Occipital lobe (tissue), 2 donors: ENCODE data around the gene CLEC2D. TPM values are rescaled to one million over a fixed set of nuclear protein-coding genes. Genes with fewer than 3 reads are reported as not detected.
"Not testable (repeated sequence)": the region's sequence is repeated elsewhere in the genome, so short reads cannot be mapped to it uniquely, and the experiment has no call there.

ENCODE experiments used
- DNase-seq: peaks from one replicate; lab custom pipeline; 2025; lab: John Stamatoyannopoulos, UW
- total RNA-seq: library from RNA; depleted of rRNA; stranded (reverse); fragments of >200 nt; gene quantifications from one replicate; pipeline ENCODE4 v1.2.3, GENCODE V29; 2014

The CLEC2D gene, protein sequence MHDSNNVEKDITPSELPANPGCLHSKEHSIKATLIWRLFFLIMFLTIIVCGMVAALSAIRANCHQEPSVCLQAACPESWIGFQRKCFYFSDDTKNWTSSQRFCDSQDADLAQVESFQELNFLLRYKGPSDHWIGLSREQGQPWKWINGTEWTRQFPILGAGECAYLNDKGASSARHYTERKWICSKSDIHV
- 11.4 TPM for total RNA-seq

DNA sequence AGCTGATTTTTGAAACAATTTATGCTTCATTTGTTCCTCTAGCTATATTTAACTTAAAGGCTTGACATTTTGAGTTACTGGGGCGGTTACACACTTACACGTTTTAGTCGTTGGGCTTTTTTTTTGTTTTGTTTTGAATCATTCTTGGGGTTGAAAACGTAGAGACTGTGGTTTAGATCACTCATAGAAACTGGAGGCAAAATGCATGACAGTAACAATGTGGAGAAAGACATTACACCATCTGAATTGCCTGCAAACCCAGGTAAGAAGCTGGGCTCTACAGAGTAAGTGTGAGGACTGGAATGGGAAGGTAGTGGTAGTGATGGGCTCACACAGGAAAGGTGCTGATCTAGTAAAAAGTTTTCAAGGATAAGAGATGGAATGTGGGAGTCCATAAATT, at the start of gene CLEC2D:
TSS of gene CLEC2D (plus strand) at position 180 of the 400 bp plus-strand sequence. CDS start at position 202, 22 bp downstream.
- no peak for DNase-seq

DNA sequence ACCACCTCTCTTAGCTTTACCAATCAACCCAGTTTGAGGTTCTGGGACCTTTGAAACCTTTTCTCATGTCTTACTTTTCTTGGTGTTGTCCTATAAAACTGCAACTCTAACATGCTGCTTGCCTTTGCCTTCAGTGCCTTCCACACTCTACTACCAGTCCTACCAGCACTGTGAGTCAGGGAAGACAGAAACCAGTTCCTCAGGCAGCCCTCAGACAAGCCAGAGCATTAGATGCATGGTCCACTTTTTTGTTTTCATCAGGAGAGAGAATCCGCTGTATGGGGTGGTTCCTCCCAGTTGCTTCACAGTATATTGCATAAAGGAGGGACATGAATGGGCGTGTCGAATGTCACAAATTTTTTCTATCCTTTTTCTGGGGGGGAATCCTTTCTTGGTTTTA, 44.5 kb upstream of the CLEC2D start:
- no peak for DNase-seq

DNA sequence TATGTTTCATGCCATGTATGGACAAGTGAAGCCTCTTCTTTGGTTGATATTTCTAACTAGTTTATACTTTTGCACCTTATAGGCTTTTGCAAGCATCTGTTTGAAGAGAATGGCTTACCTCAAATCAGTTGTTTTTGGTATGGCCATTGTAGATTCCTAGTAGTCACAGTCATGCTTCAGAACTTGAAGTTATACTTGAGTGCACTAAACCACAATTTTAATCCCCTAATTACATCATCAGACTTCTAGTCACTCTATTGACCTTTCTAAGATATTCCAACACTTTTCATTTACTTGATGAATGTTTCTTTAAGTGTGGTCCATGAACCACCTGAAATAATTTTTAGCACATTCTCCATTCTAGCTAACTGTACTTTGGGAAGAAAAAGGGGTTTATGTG, 43.2 kb upstream of the CLEC2D start:
- no peak for DNase-seq

DNA sequence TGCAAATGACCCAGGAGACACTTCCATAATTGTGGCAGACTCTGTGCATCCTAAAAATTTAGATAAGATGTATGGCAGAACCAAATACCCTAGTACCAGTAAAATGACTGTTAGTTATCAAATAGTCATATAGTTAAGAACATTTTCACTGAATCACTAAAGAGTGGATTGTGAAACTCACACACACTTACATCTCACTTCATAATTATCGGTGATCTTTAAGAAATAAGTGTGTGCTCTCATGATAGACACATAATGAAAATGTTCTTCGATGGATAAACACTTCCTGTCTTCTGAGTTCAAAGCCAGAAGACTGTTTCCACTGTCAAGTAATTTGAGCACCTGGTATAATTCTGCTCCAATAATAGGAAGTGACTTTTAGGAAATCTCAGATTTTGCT, 42.7 kb upstream of the CLEC2D start:
- DNase-seq: no peak

DNA sequence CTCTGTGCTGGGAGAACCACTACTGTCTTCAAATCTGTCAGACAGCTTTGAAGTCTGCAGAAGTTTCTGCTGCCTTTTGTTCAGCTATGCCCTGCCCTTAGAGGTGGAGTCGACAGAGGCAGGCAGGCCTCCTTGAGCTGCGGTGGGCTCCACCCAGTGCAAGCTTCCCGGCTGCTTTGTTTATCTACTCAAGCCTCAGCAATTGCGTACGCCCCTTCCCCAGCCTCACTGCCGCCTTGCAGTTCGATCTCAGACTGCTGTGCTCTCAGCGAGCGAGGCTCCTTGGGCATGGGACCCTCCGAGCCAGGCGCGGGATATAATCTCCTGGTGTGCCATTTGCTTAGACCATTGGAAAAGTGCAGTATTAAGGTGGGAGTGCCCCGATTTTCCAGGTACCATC, 36.7 kb upstream of the CLEC2D start:
- no peak for DNase-seq

DNA sequence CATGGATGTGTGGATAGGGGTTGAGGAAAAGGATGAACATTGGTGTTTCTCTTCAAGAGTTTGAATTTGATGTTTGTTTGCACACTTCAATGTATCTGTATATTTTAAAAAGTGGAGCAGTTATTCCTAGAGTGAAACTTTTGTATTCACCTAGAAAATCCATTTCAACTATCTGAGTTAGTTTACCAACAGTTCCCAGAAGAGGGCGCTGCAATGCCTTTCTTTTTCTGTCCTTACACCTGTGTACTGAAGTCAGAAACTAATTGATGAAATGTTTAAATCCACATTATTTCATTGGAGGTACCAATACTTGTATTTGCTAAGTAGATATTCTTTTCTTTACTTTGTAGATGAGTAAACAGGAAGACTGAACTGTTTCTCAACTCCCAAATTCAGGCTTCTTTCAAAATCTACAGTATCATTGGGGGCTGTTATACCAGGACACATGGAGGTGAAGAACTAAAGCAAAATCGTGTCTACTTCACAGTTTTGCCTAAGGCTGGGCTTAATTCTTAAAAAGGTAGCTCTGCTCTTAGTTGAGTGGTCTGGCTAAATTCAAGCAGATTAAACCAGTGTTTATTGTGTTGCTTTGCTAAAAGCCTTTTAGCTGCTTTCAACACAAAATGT, 35.2 kb upstream of the CLEC2D start:
- no peak for DNase-seq

DNA sequence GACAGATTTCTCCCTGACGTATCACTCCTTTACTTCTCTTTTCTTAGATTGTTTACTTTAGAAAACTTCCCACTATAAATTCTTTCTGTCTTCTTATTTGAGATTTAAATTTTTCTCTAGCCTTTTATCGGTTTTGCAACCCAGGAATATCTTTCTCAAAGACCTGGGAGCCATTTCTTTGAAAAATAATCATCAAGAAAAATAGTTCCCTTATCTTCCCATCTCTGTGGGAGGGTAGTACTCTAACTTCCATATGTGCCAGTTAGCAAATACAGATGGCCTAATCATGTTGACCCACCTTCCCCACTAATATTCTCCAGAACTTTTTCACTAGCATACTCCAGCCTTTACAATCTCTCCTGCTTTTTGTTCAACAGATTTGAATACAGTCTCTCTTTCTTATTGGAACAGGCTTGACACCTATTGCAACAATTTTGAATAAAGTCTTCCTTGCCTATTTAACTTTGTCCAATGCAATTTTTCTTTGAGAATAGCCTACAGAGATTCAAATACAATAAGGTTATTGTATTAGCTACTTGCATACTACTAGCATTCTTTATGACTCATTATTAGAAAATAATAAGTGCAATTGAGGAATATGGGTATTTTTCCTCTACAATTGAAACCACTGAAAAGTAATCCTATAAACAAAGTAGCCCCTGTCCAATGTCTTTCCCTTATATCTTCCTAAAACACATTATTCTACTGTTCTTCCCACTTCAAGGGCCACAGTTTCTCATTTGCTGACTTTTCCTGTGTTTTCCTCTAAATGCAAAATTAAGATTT, 34.4 kb upstream of the CLEC2D start:
- DNase-seq: no peak

DNA sequence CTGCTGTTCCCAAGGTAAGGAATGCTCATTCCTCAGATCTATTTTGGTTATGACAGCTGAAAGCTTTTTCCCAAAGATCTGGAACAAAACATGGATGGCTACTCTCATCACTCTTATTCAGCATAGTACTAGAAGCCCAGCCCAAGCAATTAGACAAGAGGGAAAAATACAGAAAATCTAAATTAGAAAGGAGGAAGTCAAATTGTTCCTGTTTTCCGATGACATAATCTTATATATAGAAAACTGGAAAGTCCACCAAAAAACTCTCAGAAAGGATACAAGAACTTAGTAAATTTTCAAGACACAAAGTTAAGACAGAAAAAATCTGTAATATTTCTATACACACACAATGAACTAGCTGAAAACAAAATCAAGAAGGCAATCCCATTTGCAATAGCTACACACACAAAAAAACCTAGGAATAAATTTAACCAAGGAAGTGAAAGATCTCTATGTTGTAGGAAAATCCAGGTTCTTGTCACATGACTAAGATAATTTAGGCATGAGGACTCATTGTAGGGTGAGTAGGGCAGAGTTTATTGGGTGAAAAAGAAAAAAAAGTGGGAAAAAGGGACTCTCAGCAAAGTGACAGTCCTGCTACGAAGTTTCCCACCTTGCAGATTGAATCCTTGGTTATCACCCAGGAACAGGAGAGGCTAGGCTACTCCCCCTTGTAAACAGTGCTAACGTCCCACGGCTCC, 33.2 kb upstream of the CLEC2D start:
- DNase-seq: no peak

DNA sequence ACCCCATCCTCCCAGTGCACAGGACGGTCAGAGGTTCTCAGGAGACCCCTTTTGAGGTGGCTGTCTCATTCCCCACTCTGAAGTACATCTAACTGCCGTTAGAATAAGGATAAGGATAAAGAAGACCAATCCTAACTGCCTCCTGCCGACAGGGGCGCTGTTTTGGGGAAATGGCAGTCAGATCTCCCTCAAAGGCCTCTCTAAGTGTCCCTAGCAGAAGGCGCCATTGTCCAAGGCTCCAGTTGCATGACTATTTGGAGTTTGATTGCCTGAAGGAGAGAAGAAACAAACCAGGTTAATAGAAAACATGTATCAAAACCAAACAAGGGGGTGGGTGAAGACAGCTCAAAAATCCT, 32.7 kb upstream of the CLEC2D start:
- DNase-seq: no peak

DNA sequence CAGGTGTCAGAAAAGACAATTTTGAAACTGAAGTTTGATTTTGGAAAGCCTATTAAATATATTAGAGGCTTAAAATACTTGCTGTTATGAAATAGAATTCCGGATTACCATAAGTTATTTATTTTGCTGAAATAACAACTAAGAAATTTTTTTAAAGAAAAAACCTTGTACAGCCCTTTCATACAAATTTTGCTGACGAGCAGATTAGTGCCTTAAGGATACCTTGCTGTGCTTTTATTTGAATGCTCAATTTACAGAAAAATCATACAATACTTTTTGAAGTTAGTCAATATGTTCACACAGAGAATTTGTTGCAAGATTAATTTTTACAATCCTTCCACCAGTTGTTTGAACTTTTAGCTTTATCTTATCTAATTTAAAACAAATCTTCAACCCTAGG, 29.5 kb upstream of the CLEC2D start:
- DNase-seq: no peak

DNA sequence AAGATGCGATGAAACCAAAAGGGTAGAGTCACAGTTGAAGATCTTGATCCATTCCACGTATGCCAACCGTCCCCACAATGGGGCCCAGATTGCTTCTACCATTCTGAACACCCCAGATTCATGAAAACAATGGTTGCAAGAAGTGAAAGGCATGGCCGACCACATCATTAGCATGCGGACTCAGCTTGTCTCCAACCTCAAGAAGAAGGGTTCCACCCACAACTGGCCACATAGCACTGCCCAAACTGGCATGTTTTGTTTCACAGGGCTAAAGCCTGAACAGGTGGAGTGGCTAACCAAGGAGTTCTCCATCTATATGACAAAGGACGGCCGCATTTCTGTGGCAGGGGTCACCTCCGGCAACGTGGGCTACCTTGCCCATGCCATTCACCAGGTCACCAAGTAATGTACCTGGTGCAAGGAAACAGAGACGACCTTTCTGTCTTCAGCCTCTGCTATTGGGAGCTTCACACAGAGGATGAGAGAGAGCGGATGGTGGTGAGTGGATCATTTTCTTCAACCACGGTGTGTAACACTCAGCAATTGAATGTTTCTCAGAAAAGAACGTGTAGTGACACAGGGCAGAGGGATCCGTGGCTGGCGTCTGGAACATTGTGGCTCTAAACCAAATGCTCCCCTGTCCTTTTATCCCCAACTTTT, 26.8 kb upstream of the CLEC2D start:
- DNase-seq: no peak

DNA sequence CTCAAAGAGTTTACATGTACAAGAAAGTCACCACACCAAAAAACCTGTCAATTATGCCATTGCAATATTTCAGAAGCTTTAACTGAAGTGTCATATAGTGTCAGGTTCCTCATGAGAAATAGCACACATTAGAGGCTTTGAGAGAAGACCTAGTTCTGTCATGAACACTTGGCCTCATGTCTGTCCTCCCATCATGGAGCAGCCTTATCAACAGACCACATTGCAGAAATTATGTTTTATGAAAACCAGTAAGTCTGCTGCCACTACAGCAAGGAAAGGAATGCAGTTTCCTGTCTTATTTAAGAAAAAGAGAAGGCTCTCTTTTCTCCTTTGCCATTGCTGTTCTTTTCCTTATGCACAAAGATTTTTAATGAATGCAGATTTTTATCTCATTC, 26.2 kb upstream of the CLEC2D start:
- no peak for DNase-seq

DNA sequence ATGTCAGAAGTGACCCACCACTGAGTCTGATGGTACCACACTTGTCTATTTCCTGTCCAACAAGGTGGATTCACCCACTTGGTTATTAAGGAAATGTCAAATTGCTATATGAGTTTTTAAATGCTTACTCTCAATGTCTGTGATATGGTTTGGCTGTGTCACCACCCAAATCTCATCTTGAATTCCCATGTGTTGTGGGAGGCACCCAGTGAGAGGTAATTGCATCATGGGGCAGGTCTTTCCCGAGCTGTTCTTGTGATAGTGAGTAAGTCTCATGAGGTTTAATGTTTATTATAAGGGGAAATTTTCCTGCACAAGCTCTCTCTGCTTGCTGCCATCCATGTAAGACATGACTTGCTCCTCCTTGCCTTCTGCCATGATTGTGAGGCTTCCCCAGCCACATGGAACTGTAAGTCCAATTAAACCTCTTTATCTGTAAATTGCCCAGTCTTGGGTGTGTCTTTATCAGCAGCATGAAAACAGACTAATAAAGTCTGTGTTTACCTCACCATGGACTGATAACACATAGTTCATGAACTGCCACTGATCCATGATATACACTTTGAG, 24.4 kb upstream of the CLEC2D start:
- not testable (repeated sequence) for DNase-seq

DNA sequence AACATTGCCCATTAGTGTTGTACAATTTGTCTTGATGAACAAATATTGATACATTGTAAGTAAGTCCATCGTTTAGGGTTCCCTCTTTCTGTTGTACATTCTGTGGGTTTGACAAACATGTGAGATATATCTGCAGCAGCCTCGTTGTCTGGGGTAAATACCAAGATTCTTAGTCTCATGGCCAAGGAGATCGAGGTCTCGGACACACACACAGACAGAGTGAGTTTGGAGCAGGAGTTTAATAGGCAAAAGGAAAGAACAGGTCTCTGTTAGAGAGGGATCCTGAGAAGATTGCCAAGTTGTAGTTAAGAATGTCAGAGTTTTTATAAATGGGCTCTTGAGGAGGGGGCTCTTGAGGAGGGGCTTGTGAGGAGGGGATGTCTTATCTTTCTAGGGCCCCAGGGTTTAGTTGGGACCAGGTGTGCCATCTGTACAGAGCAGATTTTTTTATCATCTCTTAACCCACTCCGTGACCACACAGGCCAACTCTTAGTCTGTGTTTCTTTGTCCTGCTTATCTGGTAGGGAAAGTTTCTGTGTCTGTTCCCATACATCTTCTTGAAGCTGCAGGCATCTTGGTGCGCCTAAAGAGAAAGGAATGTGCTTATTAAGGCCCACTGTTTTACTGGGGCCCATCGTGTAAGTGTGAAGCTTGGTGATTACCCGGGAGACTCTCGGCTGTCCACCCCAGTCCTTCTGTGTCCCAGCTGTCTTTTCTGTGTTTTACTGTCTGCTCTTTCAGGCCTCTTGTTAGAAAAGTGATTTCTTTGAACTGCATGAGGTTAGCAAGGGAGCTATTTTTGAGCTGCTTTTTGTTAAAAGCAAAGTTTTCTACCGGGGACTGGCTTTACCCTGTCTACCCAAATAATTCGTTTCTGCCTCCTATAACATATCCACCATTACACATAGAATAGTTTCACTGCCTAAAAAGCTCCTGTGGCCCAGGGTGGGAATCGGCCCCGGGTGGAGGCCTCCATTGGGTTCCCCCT, 22.4 kb upstream of the CLEC2D start:
- no peak for DNase-seq

DNA sequence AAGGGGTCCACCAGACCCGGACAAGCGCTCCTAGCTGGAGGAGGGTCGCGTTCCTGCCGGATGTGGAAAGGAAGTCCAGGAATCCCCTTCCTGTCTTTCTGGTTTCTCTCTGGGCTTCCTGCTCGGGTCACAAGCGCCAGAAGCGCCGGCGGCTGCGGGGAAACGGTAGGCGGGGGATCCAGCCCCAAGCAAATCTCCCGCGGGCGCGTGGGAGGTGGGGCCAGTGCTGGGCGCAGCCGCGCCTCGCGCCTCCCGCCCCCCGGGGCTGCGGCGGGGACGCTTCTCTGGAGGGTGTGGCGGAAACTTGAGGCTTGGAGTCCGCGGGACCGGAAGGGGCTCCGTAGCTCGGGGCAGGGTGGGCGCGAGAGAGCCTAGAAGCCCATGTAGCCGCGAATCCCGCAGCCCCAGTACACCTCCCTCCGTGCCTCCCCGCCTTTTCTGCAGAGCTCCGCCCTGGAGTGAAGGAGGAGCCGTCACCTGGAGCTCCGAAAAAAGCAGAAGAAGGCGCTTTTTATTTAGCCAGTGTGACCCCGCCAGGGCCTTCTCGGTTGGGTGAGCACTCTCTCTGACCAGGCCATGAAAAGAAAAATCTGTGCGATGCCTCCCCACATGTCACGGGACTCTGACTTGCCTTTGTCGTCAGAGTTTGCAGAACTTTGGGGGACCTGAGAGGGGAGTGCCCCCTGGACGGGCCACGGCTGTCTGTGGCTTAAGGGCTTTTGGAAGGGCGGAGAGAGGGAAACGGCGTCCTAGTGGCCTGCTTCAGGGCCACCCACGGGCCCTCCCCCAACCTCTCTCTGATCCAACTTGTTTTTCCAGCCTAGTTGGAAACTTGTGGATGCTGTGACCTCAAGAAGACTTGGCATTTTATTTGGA, 21.4 kb upstream of the CLEC2D start:
- peak; percentile 63 for DNase-seq

DNA sequence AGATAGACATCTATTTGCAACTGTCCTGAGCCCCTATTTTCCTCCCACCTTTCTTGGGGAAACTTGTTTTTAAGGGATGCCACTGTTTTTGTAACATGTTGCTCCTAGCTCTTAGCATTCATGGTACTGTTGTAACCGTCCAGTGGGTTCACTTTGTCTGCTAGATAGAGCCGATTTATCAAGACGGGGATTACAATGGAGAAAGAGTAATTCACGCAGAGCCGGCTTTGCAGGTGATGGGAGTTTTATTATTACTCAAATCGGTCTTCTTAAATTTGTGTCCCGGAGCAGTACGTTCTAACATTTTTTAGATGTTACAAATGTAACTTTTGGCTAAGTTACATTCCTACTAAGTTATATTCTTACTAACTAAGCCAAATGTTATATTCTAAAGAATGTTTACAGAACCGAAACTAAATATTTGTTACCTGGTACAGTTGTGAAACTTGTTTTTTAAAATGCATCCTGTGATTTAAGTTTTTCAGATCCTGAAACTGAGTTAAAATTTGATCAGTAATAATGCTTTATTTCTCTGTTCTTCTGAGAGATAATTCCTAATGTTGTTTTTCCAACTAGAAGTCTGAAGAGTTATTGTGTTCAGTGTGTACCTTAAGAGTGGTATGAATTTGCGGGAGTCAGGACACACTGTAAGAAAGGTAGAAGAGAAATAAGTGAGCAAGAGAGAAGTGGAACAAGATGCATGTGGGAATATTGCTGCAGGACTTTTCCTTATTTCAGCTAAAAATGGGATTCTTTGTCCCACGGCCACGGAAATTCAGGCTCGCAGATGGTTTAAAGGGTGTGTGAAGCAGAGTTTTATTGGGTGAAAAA, 20.6 kb upstream of the CLEC2D start:
- DNase-seq: no peak

DNA sequence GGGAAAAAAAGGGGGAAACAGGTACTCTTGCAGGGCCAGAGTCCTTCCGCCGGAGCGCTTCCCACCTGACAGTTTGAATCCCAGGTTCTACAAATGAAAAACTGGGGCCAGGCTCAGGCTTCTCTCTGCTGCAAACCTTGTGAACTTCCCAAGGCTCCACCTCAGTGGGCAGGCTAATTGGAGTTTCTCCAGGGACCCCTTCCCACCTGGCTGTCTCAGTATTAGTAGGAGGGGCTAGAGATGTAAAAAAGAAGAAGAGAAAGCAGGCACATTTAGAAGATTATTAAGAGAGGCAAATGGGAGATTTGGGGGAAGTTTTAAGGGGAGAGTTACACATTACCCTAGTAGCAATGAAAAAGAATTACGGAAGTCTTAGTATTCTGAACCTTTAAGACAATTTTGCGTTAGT, 20.0 kb upstream of the CLEC2D start:
- DNase-seq: no peak

DNA sequence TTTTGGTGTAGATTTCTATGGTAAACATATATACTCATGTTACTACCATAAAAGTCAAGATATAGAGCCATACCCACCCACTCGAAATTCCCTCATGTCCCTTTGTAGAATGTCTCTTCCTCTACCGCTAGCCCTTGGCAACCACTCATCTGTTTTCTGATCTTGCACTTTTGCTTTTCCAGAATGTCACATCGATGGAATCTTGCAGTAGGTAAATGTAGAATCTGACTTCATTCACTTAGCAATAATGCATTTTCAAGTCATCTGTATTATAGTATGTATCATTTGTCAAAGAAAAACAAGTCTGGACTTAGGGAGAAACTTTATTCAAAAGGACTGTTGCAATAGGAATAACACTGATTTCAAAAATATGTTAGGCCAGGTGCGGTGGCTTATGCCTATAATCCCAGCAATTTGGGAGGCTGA, 19.3 kb upstream of the CLEC2D start:
- no peak for DNase-seq
